Heart right ventricle (tissue), 16 donors: ENCODE data around the gene MESP2. TPM values are rescaled to one million over a fixed set of nuclear protein-coding genes. Genes with fewer than 3 reads are reported as not detected.

Experiments used
- ATAC-seq, 8 donors: fragments of 200-7000 bp; cut with Tn5 transposase; one replicate each; pipeline ENCODE4 v1.9.1; 2020; ENCODE audit warnings: mild to moderate bottlenecking in 8 of 8, moderate library complexity in 8 of 8, moderate number of reproducible peaks in 1 of 8
- DNase-seq, 2 donors: peaks; one replicate each; pipeline ENCODE4 v3.0.0-alpha.2; 2020
- H3K27ac ChIP-seq, 10 donors: fragments of 200-600 bp; sonication (generic) in 2 of 10; one replicate each; pipeline versions ENCODE4 v1.5.0 to v1.8.0; 2020 to 2022; ENCODE audit warnings: mild to moderate bottlenecking in 3 of 10
- H3K27me3 ChIP-seq, 7 donors: fragments of 200-600 bp; one replicate each; pipeline ENCODE4 v1.8.0; 2021 to 2022; ENCODE audit warnings: mild to moderate bottlenecking in 2 of 7
- H3K36me3 ChIP-seq, 9 donors: fragments of 200-600 bp; sonication (generic) in 1 of 9; one replicate each; pipeline versions ENCODE4 v1.5.0 to v1.8.0; 2020 to 2022; ENCODE audit warnings: mild to moderate bottlenecking in 2 of 9
- H3K4me1 ChIP-seq, 9 donors: fragments of 200-600 bp; sonication (generic) in 1 of 9; one replicate each; pipeline versions ENCODE4 v1.5.0 to v1.8.0; 2020 to 2022; ENCODE audit warnings: mild to moderate bottlenecking in 4 of 9
- H3K4me3 ChIP-seq, 10 donors: fragments of 200-600 bp; sonication (generic) in 2 of 10; one replicate each; pipeline versions ENCODE4 v1.5.0 to v1.8.0; 2020 to 2022; ENCODE audit warnings: mild to moderate bottlenecking in 7 of 10, moderate library complexity in 2 of 10
- H3K9me3 ChIP-seq, 11 donors: fragments of 200-600 bp in 10 of 11; sonication (generic) in 2 of 11; one replicate each; pipeline versions ENCODE4 v1.5.0 to v1.8.0; 2013 to 2022; ENCODE audit warnings: mild to moderate bottlenecking in 2 of 11, control low read depth in 1 of 11, moderate library complexity in 1 of 11
- CTCF ChIP-seq, 9 donors: fragments of 200-600 bp; sonication (generic) in 2 of 9; IDR thresholded peaks; one replicate each; pipeline versions ENCODE4 v1.5.0 to v1.8.0; 2021 to 2022; ENCODE audit warnings: antibody characterized with exemption in 9 of 9, mild to moderate bottlenecking in 5 of 9, moderate library complexity in 1 of 9
- WGBS, 2 donors: extraction: QIAGEN DNeasy Blood & Tissue Kit; methylation state at CpG; one replicate each; pipeline ENCODE4 v1.1.7; 2013; ENCODE audit warnings: inconsistent platforms in 1 of 2; 5-methylcytosine and 5-hydroxymethylcytosine counted together
- intact Hi-C, 10 donors: fragments of 100-400 bp; cut with DNase I; formaldehyde crosslinking; loops; one replicate each; pipeline versions ENCODE4 v1.11.1 to v1.14.2; 2022
- polyA plus RNA-seq, 2 donors: library from polyadenylated mRNA; stranded (reverse); fragments of 200-250 nt; gene quantifications; one replicate each; pipeline ENCODE4 v1.2.3, GENCODE V29; 2013
- total RNA-seq, 10 donors: library from RNA; stranded (reverse); fragmentation: NEBNext Ultra II Directional in 3 of 10; extraction: Animal tissue kit (Norgen Biotek cat#: 25700) in 3 of 10; gene quantifications; one replicate each; pipeline versions ENCODE4 v1.2.1 to v1.2.4, GENCODE V29; 2021 to 2023
- donor health status: Arrhythmogenic right ventricular cardiomyopathy.
- donor health status: ischemic (EF 13 %, LVEDD 7.1; RV severe dilation, severe dysfunction).
- donor health status: healthy with polysubstance abuse.
- donor health status: DM: no; HTN: yes; CAD: no.
- donor health status: DM: no; HTN: no; CAD: no.
- donor health status: ischemic (EF 25% LVEDD 6.9; RV normal size, moderate dysfunction).
- donor health status: ischemic (EF 25% LVEDD 5.7; RV mildly dilated, moderate dysfunction).
- donor health status: healthy.
- donor health status: DM: yes; HTN: yes; CAD: no.
- donor health status: Ischemic cardiomyopathy.
- donor health status: ischemic (EF 35%, LVEDD 5.7; RV mildly dilated, moderate dysfunction).
- donor health status: nonischemic (EF 11% LVEDD 7.7; RV severe dilation, severe dysfunction).
- donor health status: DM: yes; HTN: yes; CAD: no.
- donor health status: PGD.
- donor health status: ischemic (EF 29% LVEDD 5.4; RV normal size, mild dysfunction).
- donor health status: nonischemic (EF 23%, LVEDD 6.1; RV moderate dilation, normal function).

MESP2 gene
- total and polyA plus RNA-seq, 12 donors: 0.04 to 0.73 (median 0.32) TPM; not detected in 5

DNA sequence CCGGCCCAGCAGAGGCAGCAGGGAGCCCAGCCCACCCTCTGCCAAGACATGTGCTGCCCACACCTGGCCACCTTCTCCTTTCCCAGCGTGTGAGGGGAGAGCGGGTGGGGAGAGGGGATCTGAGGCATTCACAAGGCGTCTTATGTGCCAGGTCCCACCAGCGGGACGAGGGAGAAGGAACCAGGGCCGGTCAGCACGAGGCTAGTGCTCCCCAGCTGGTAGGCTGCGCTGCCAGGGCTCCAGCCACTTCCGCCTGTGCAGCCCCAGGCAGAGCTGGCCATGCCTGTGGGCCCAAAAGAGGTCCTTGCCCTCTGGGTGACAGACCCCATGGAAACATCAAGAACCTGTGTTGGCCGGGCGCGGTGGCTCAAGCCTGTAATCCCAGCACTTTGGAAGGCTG is 31.0 kb upstream of the MESP2 start:
- peaks cover 0 to 7% (median 4%) of the 10 kb centered on the region in 9 donors for H3K4me1 ChIP-seq
- H3K4me3 ChIP-seq: no peak overlapping the region
- H3K36me3 ChIP-seq: no peaks in the 10 kb centered on the region
- 72 to 86% methylated on average over 13 of the region's 13 CpGs for WGBS, 2 donors
- peaks cover 0 to 38% (median 33%) of the 10 kb centered on the region in 7 donors for H3K27me3 ChIP-seq
- no peak overlapping the region for H3K27ac ChIP-seq
- no peaks in the 10 kb centered on the region for H3K9me3 ChIP-seq
- TF ChIP-seq CTCF (IDR thresholded peaks at IDR 0.05): no peak
- intact Hi-C loops: loop anchor here in 1 of 10 donors (5.0 kb wide), 1 partner anchor 132 kb away; no protein-coding TSS in a partner anchor
- ATAC-seq (no peak), DNase-seq (no peak)

DNA sequence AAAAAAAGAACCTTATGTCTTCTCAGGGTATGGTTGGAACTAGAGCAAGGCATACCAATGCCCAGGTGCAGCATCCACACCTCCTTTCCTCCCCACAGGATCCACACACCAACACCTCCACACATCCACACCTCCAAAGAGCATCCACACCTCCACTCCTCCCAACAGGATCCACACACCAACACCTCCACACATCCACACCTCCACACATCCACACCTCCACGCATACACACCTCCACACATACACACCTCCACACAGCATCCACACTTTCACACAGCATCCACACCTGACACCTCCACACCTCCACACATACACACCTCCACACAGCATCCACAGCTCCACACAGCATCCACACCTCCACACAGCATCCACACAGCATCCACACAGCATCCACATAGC is 30.4 kb upstream of the MESP2 start:
- no peak overlapping the region for H3K27ac ChIP-seq
- no peaks in the 10 kb centered on the region for H3K36me3 ChIP-seq
- intact Hi-C loops: loop anchor here in 1 of 10 donors (5.0 kb wide), 1 partner anchor 132 kb away; no protein-coding TSS in a partner anchor
- 18 to 80% methylated on average over 1 of the region's 1 CpG for WGBS, 2 donors
- H3K4me1 ChIP-seq: peaks cover 0 to 11% (median 8%) of the 10 kb centered on the region in 9 donors
- H3K4me3 ChIP-seq: no peak overlapping the region
- DNase-seq: no peak
- ATAC-seq: no peak
- peaks cover 0 to 40% (median 33%) of the 10 kb centered on the region in 7 donors for H3K27me3 ChIP-seq
- no peaks in the 10 kb centered on the region for H3K9me3 ChIP-seq
- TF ChIP-seq CTCF (IDR thresholded peaks at IDR 0.05): no peak

DNA sequence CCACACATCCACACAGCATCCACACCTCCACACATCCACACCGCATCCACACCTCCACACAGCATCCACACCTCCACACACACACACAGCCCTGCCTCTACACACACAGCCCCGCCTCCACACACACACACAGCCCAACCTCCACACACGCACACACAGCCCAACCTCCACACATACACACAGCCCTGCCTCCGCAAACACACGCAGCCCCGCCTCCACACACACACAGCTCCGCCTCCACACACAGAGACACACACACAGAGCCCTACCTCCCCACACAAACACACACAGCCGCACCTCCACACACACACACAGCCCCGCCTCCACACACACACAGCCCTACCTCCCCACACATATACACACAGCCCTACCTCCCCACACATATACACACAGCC is 29.7 kb upstream of the MESP2 start:
- H3K27me3 ChIP-seq: peaks cover 0 to 40% (median 33%) of the 10 kb centered on the region in 7 donors
- peaks cover 0 to 15% (median 11%) of the 10 kb centered on the region in 9 donors for H3K4me1 ChIP-seq
- WGBS, 2 donors: 80 to 84% methylated on average over 9 of the region's 9 CpGs
- H3K27ac ChIP-seq: no peak overlapping the region
- no peak for TF ChIP-seq CTCF (IDR thresholded peaks at IDR 0.05)
- ATAC-seq: no peak
- H3K4me3 ChIP-seq: no peak overlapping the region
- no peaks in the 10 kb centered on the region for H3K36me3 ChIP-seq
- no peaks in the 10 kb centered on the region for H3K9me3 ChIP-seq
- DNase-seq: no peak
- intact Hi-C loops: loop anchor here in 1 of 10 donors (5.0 kb wide), 1 partner anchor 131 kb away; no protein-coding TSS in a partner anchor

DNA sequence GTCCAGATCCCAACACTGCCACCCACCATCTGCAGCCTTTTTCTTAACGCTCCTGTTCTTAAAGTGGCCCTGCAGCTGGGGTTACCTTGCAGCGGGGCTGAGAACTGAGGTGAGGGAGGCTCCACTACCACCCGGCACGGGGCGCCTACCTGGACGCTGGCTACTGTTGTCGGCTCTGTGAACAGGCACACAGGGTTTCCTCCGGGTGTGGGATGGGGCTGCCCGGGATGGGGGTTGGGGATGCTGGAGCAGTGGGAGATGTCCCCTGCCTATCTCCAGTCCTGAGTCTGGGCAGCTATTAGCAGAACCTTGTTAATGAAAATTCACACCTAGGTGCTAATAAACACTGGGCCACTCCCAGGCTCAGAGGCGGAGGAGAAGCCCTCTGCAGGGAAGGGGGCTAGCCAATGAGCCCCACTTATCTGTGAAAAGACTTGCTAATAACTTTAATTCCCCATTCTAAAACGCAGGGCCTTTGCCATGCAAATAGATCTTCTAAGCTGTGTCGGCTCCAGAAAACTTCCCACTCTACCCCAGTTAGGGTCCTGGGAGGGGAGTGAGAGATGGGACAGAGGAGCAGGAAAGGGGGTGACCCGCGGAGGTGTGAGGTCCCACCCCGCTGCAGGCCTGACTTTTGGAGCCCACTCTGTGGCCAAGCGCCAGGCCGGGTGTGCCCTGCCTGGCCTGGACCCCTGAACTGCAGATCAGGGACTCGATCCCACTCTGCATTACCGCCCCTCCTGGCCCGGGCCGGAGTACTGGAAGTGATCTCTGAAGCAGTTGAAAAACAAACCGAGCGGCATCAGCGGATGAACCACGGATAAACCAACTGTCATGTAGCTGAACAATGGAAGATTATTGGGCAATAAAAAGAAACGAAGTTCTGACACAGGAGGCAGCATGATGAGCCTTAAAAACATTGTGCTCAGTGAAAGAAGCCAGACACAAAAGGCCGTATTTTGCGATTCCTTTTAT is 28.1 kb upstream of the MESP2 start:
- H3K4me1 ChIP-seq: peaks cover 0 to 17% (median 14%) of the 10 kb centered on the region in 9 donors
- TF ChIP-seq CTCF (IDR thresholded peaks at IDR 0.05): no peak
- 47 to 48% methylated on average over 28 of the region's 28 CpGs for WGBS, 2 donors
- H3K27me3 ChIP-seq: peaks cover 0 to 40% (median 33%) of the 10 kb centered on the region in 7 donors
- intact Hi-C loops: loop anchor here in 2 of 10 donors (2.0 to 5.0 kb wide), 2 partner anchors 101 to 129 kb away; no protein-coding TSS in a partner anchor
- ATAC-seq (no peak), DNase-seq (no peak)
- no peak overlapping the region for H3K4me3 ChIP-seq
- no peaks in the 10 kb centered on the region for H3K9me3 ChIP-seq
- no peak overlapping the region for H3K27ac ChIP-seq
- no peaks in the 10 kb centered on the region for H3K36me3 ChIP-seq
